Upper lobe of left lung (tissue), 6 donors: ENCODE measurements around the gene NRXN3. TPM values are rescaled to one million over a fixed set of nuclear protein-coding genes. Genes with fewer than 3 reads are reported as not detected.

Source experiments
- ATAC-seq, 2 donors: fragments of 200-7000 bp; cut with Tn5 transposase; one replicate each; pipeline ENCODE4 v1.9.1; 2022; ENCODE audit warnings: mild to moderate bottlenecking in 2 of 2, moderate library complexity in 2 of 2; ENCODE audit not compliant: low FRiP score in 2 of 2
- DNase-seq, 2 donors: peaks; one replicate each; pipeline ENCODE4 v3.0.0-alpha.2; 2019 to 2020
- H3K27ac ChIP-seq, 4 donors: fragments of 200-600 bp; sonication (generic); one replicate each; pipeline ENCODE4 v1.5.1; 2016 to 2019
- H3K27me3 ChIP-seq, 4 donors: fragments of 200-600 bp; sonication (generic); one replicate each; pipeline ENCODE4 v1.5.1; 2017 to 2019
- H3K36me3 ChIP-seq, 4 donors: fragments of 200-600 bp; sonication (generic); one replicate each; pipeline ENCODE4 v1.5.1; 2016 to 2019
- H3K4me1 ChIP-seq, 4 donors: fragments of 200-600 bp; sonication (generic); one replicate each; pipeline ENCODE4 v1.5.1; 2018 to 2019
- H3K4me3 ChIP-seq, 4 donors: fragments of 200-600 bp; sonication (generic); one replicate each; pipeline ENCODE4 v1.5.1; 2017 to 2019; ENCODE audit warnings: mild to moderate bottlenecking in 2 of 4, moderate library complexity in 1 of 4
- H3K9me3 ChIP-seq, 4 donors: fragments of 200-600 bp; sonication (generic); one replicate each; pipeline ENCODE4 v1.5.1; 2018 to 2019
- EP300 ChIP-seq, 4 donors: sonication (generic); formaldehyde crosslinking; IDR thresholded peaks; one replicate each; pipeline ENCODE4 v1.5.1; 2017; ENCODE audit warnings: antibody characterized with exemption in 4 of 4, control low read depth in 2 of 4
- POLR2A ChIP-seq, 4 donors: fragments of 450-650 bp; IDR thresholded peaks; one replicate each; pipeline ENCODE4 v1.5.1; 2016 to 2017; ENCODE audit warnings: antibody characterized with exemption in 4 of 4, mild to moderate bottlenecking in 2 of 4
- POLR2AphosphoS5 ChIP-seq, 2 donors: sonication (generic); formaldehyde crosslinking; IDR thresholded peaks; one replicate each; pipeline ENCODE4 v1.5.1; 2017; ENCODE audit warnings: antibody characterized with exemption in 2 of 2
- WGBS, 2 donors: methylation state at CpG; one replicate each; pipeline ENCODE4 v1.1.5; 2017 to 2018; 5-methylcytosine and 5-hydroxymethylcytosine counted together
- total RNA-seq, 6 donors: library from RNA; depleted of rRNA in 4 of 6; stranded (reverse); fragments of >200 nt in 4 of 6; gene quantifications; one replicate each; pipeline versions ENCODE4 v1.1.0 to v1.2.1, GENCODE V29; 2016 to 2021
- TF ChIP-seq, protein P1 (sequence below), 6 experiments: fragments of 450-650 bp in 4 of 6; fragments of 200-600 bp in 2 of 6; sonication (generic) in 2 of 6; IDR thresholded peaks; one replicate each; pipeline ENCODE4 v1.5.1; 2016 to 2019; ENCODE audit warnings: antibody characterized with exemption in 6 of 6
- donor health status: DM: no; HTN: no; CAD: no; lungs with moderate emphysema.
- donor health status: DM: no; HTN: yes; CAD: no; lungs with severe emphysema.

NRXN3 gene
- total RNA-seq, 6 donors from 2014 or later: 4.4 to 14.9 (median 7.2) TPM

DNA sequence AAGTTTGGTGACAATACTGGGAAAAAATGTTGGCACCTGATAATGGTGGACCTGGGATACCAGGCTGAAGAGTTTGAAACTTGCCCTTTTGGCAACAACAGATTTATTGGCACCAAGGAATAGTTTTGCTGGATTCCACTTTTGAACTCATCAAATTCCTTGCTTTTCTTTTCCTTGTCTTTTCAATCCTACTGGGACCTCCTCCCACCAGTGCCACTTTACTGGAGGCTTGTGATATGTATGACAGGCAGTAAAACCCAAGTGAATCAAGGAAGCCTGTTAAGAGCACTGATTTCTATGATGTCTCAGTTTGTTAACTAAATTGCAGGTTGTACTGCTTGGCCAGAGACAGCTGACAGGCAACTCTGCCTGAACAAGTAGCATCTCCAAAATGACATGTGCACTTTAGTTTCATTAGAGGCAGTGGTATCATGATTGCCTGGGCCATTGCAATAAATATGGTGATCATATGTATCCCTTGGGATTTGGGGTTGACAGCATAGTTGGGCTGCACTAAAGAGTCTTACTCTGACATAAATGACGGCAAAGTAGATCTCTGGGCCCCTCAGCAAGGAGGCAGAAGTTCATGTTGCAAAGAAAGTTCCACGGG is 1475.7 kb downstream of the NRXN3 start:
- Histone ChIP-seq H3K9me3 (no peaks in the 10 kb centered on the region), H3K4me1 (no peaks in the 10 kb centered on the region), H3K27ac (no peak overlapping the region), H3K4me3 (no peak overlapping the region), H3K27me3 (no peaks in the 10 kb centered on the region), H3K36me3 (no peaks in the 10 kb centered on the region)
- ATAC-seq (no peak), DNase-seq (no peak)
- 82 to 90% methylated on average over 2 of the region's 2 CpGs for WGBS, 2 donors
- no peak for TF ChIP-seq POLR2AphosphoS5 (IDR thresholded peaks at IDR 0.05)
- no peak for TF ChIP-seq POLR2A (IDR thresholded peaks at IDR 0.05)
- no peak for TF ChIP-seq EP300 (IDR thresholded peaks at IDR 0.05)

DNA sequence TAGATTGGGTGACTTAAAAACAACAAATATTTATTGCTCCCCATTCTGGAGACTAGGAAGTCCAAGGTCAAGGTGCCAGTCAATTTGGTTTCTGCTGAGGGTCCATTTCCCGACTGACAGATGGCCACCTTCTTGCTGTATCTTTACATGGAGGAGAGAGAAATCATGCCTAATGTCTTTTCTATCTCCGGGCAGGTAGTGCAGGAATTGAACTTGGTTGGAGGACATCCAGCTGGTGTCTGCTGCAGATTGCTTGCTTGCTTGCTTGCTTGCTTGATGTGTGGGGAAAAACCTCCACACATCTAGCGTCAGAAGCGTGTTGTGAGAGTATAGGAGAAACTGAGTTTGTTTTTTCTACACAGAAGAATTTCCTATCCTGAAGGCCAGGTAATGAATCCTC is 1479.7 kb downstream of the NRXN3 start:
- Histone ChIP-seq H3K9me3 (no peaks in the 10 kb centered on the region), H3K4me1 (no peaks in the 10 kb centered on the region), H3K36me3 (no peaks in the 10 kb centered on the region), H3K27ac (no peak overlapping the region), H3K27me3 (no peaks in the 10 kb centered on the region), H3K4me3 (no peak overlapping the region)
- ATAC-seq (no peak), DNase-seq (no peak)
- TF ChIP-seq POLR2A (IDR thresholded peaks at IDR 0.05): no peak
- TF ChIP-seq POLR2AphosphoS5 (IDR thresholded peaks at IDR 0.05): no peak
- TF ChIP-seq, protein P1, sequence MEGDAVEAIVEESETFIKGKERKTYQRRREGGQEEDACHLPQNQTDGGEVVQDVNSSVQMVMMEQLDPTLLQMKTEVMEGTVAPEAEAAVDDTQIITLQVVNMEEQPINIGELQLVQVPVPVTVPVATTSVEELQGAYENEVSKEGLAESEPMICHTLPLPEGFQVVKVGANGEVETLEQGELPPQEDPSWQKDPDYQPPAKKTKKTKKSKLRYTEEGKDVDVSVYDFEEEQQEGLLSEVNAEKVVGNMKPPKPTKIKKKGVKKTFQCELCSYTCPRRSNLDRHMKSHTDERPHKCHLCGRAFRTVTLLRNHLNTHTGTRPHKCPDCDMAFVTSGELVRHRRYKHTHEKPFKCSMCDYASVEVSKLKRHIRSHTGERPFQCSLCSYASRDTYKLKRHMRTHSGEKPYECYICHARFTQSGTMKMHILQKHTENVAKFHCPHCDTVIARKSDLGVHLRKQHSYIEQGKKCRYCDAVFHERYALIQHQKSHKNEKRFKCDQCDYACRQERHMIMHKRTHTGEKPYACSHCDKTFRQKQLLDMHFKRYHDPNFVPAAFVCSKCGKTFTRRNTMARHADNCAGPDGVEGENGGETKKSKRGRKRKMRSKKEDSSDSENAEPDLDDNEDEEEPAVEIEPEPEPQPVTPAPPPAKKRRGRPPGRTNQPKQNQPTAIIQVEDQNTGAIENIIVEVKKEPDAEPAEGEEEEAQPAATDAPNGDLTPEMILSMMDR (IDR thresholded peaks at IDR 0.05): no peak
- WGBS, 2 donors: 92 to 96% methylated on average over 4 of the region's 4 CpGs

DNA sequence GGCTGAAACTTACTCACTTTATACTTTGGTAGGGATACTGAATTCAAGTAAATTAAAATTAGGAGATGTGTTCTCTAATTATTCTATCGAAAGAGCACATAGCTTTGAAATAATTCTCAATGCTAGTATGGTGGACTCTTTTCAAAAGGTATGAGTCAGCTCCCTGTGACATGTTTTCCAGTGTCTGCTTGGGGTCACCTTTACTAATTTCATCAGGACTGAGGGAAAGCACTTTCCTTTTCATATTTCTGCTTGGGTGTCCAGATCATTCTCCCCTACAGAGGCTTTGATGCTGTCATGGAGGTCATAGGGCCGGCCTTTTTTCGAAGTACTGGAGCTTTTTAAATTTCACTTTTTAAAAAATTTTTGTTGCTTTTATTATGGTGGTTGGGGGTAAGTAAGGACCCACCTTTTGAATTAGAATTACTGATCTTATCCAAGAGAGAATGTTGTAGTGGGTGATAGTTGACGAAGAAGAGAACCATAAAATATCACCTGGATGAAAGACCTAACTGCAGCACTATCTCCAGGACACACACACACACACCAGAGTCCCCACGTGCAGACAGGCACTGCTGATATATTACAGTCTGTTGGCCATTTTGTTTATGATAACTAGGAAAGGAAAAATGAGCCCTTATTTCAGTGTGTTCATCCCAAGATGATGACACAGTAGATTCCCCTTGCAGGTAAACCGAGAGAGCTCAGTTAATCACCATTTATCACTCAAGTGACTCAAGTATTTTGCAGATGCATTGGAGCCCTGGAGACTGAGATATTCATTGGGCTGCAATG is 1482.5 kb downstream of the NRXN3 start:
- TF ChIP-seq POLR2AphosphoS5 (IDR thresholded peaks at IDR 0.05) (no peak), EP300 (IDR thresholded peaks at IDR 0.05) (no peak), POLR2A (IDR thresholded peaks at IDR 0.05) (no peak)
- TF ChIP-seq, protein P1 (IDR thresholded peaks at IDR 0.05): no peak
- WGBS, 2 donors: 82 to 83% methylated on average over 6 of the region's 6 CpGs
- H3K36me3 ChIP-seq: no peaks in the 10 kb centered on the region
- ATAC-seq (no peak), DNase-seq (no peak)
- H3K9me3 ChIP-seq: no peaks in the 10 kb centered on the region
- no peak overlapping the region for H3K4me3 ChIP-seq
- H3K27me3 ChIP-seq: no peaks in the 10 kb centered on the region
- no peak overlapping the region for H3K27ac ChIP-seq
- H3K4me1 ChIP-seq: no peaks in the 10 kb centered on the region

DNA sequence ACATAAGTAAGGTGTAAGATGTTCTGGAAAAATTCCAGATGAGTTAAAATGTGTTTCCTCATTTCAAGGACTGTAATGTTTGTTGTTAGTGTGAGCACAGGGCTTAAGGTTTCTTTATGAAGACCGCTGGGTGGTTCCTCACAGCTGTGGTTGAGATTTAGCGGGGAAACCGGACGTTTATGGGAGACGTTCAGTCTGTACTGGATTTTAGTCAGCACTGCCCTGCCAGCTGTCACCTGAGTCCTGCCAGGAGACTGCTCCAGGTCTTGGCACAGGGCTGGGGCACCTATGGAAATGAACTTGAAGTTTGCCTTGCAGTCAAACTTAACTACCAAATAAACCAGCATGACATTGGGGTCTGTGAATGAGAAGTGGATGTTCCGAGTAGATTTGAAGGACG is 1485.9 kb downstream of the NRXN3 start:
- H3K36me3 ChIP-seq: no peaks in the 10 kb centered on the region
- no peaks in the 10 kb centered on the region for H3K27me3 ChIP-seq
- no peaks in the 10 kb centered on the region for H3K4me1 ChIP-seq
- TF ChIP-seq, protein P1 (IDR thresholded peaks at IDR 0.05): no peak
- TF ChIP-seq EP300 (IDR thresholded peaks at IDR 0.05) (no peak), POLR2A (IDR thresholded peaks at IDR 0.05) (no peak), POLR2AphosphoS5 (IDR thresholded peaks at IDR 0.05) (no peak)
- no peak for DNase-seq
- ATAC-seq: no peak
- WGBS, 2 donors: 73 to 76% methylated on average over 7 of the region's 7 CpGs
- no peaks in the 10 kb centered on the region for H3K9me3 ChIP-seq
- no peak overlapping the region for H3K4me3 ChIP-seq
- no peak overlapping the region for H3K27ac ChIP-seq

DNA sequence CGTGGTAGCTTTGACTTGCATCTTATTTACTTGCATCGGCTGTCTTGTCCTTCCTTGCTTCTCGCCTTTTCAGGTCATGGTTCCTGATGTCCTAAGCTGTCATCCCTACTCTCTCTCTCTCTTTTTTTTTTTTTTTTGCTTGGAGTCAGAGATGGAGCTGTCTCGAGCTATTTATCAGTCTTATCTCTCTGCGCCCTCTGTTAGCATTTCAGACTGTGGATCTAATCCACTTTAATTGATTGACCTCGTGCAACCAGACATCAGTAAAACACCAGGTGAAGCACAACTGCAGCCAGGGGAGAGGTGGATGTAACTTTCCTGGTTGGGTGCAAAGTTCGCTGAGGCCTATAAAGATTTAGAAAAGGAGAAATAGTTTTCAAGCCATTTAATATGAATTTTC is 1486.3 kb downstream of the NRXN3 start:
- H3K27ac ChIP-seq: no peak overlapping the region
- no peaks in the 10 kb centered on the region for H3K4me1 ChIP-seq
- H3K27me3 ChIP-seq: no peaks in the 10 kb centered on the region
- no peaks in the 10 kb centered on the region for H3K9me3 ChIP-seq
- no peak for TF ChIP-seq EP300 (IDR thresholded peaks at IDR 0.05)
- TF ChIP-seq, protein P1 (IDR thresholded peaks at IDR 0.05): no peak
- no peak for TF ChIP-seq POLR2AphosphoS5 (IDR thresholded peaks at IDR 0.05)
- TF ChIP-seq POLR2A (IDR thresholded peaks at IDR 0.05): no peak
- no peaks in the 10 kb centered on the region for H3K36me3 ChIP-seq
- WGBS, 2 donors: 75 to 78% methylated on average over 7 of the region's 7 CpGs
- no peak for DNase-seq
- no peak for ATAC-seq
- no peak overlapping the region for H3K4me3 ChIP-seq
